Mesothelial cell of epicardium (in vitro differentiated cells): ENCODE results near the gene CEACAM3. TPM values are rescaled to one million over a fixed set of nuclear protein-coding genes. Genes with fewer than 3 reads are reported as not detected.

ENCODE experiments used
- DNase-seq, 2 experiments: peaks; one replicate each; pipeline ENCODE4 v3.0.0; 2021; ENCODE audit warnings: low spot score in 2 of 2; ENCODE audit not compliant: unreplicated experiment in 2 of 2
- H3K27ac Mint-ChIP-seq: 2 replicates; pipeline ENCODE4 v1.8.0; 2021; ENCODE audit warnings: mixed read lengths
- H3K27me3 Mint-ChIP-seq: 2 replicates; pipeline ENCODE4 v1.8.0; 2021; ENCODE audit warnings: low read depth, mixed read lengths
- H3K36me3 Mint-ChIP-seq: 2 replicates; pipeline ENCODE4 v1.8.0; 2021; ENCODE audit warnings: mixed read lengths
- H3K4me1 Mint-ChIP-seq: 2 replicates; pipeline ENCODE4 v1.8.0; 2021; ENCODE audit warnings: mixed read lengths
- H3K4me3 Mint-ChIP-seq: 2 replicates; pipeline ENCODE4 v1.8.0; 2021; ENCODE audit warnings: mild to moderate bottlenecking, moderate library complexity, mixed read lengths
- H3K9me3 Mint-ChIP-seq: 2 replicates; pipeline ENCODE4 v1.8.0; 2021; ENCODE audit warnings: mixed read lengths
- total RNA-seq: library from RNA; stranded (reverse); gene quantifications from 3 replicates; pipeline ENCODE4 v1.2.1, GENCODE V29; 2021
- TF ChIP-seq, protein P1 (sequence below): fragments of 200-600 bp; sonication (generic); IDR thresholded peaks from one replicate; pipeline ENCODE4 v1.5.0; 2021; ENCODE audit warnings: antibody characterized with exemption; ENCODE audit not compliant: unreplicated experiment

Gene CEACAM3
- total RNA-seq, 1 donor from 2014 or later = not detected

DNA sequence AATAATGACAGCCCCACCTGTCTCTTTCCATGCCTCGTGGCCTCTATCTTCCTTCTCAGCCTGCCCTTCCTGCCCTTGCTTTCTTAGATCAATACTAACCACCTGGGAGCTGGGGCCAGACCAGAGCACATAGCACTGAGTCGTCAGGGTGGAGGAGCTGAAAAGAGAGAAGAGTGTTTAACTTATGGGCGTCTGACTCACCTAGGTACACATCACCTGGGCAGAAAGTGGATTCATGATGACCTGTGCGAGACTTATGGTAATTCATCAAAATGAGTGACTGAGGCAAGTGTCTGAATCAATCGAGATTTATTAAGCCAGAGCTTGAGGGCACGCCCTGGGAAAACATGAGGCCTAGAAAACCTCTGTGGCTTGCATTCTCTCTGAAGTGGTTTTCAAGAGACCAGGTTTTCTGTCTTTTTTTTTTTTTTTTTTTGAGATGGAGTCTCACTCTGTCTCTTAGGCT lies 21.8 kb upstream of the CEACAM3 start:
- TF ChIP-seq, protein P1, sequence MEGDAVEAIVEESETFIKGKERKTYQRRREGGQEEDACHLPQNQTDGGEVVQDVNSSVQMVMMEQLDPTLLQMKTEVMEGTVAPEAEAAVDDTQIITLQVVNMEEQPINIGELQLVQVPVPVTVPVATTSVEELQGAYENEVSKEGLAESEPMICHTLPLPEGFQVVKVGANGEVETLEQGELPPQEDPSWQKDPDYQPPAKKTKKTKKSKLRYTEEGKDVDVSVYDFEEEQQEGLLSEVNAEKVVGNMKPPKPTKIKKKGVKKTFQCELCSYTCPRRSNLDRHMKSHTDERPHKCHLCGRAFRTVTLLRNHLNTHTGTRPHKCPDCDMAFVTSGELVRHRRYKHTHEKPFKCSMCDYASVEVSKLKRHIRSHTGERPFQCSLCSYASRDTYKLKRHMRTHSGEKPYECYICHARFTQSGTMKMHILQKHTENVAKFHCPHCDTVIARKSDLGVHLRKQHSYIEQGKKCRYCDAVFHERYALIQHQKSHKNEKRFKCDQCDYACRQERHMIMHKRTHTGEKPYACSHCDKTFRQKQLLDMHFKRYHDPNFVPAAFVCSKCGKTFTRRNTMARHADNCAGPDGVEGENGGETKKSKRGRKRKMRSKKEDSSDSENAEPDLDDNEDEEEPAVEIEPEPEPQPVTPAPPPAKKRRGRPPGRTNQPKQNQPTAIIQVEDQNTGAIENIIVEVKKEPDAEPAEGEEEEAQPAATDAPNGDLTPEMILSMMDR = no peak
- Mint-ChIP-seq H3K4me1 (no peaks in the 10 kb centered on the region), H3K4me3 (no peak overlapping the region), H3K27ac (no peak overlapping the region), H3K27me3 (no peaks in the 10 kb centered on the region), H3K9me3 (peaks cover 68% of the 10 kb centered on the region), H3K36me3 (no peaks in the 10 kb centered on the region)
- no peak for DNase-seq

DNA sequence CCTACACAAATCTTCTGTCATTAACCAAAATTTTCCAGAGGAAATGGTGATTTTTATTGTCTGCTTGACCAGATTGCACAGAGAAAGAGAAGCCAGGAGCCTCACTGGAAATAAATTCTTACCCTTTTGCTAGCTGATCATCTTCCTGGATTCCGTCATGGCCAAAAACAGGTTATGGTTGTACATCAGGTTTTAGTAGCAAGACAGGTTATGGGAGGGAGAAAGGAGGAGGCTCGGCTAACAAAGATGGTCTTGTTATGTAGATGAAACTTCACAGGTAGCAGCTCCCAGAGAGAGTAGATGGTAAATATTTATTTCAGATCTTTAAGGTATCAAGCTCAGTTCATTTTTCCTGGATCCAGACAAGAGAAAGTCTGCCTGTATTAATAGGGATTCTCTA lies 19.7 kb upstream of the CEACAM3 start:
- no peak for DNase-seq
- no peaks in the 10 kb centered on the region for H3K27me3 Mint-ChIP-seq
- no peak overlapping the region for H3K27ac Mint-ChIP-seq
- H3K4me3 Mint-ChIP-seq = no peak overlapping the region
- no peaks in the 10 kb centered on the region for H3K36me3 Mint-ChIP-seq
- no peaks in the 10 kb centered on the region for H3K4me1 Mint-ChIP-seq
- TF ChIP-seq, protein P1 = no peak
- peaks cover 71% of the 10 kb centered on the region for H3K9me3 Mint-ChIP-seq

DNA sequence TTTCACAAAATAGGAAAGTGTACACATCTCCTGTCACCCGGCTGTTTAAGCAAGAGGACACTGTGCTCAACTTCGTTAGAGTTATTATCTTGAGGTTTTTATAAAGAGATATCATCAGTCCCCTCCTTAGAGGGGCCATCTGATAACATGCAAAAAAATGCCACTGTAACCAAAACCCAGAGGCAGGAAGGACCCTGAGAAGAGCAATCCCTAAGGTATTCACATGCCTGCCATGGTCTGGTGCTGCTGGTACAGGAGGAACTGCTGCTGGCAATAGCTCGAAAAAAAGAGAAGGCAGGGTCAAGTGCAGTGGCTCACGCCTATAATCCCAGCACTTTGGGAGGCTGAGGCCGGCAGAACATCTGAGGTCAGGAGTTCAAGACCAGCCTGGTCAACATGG lies 12.8 kb upstream of the CEACAM3 start:
- Mint-ChIP-seq H3K27me3 (peaks cover 20% of the 10 kb centered on the region), H3K4me3 (no peak overlapping the region), H3K4me1 (no peaks in the 10 kb centered on the region), H3K9me3 (peaks cover 25% of the 10 kb centered on the region), H3K27ac (no peak overlapping the region), H3K36me3 (no peaks in the 10 kb centered on the region)
- TF ChIP-seq, protein P1 = no peak
- no peak for DNase-seq

DNA sequence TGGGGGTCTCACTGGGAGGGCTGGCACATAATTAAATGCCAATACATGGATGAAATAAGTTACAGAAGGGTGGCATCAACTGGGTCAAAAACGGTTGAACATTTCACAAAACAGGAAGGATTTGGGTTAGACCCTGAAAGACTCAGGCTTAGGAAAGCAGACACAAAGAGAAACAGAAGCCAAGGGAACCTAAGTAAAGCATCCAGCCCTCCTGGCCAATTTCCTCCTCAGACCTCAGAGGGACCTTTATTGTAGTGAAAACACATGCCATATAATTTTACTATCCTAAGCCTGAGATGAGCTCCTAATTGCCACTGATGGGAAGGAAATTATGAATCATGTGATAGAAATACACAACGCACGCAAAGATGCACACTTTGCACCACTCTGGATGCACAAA lies 12.1 kb upstream of the CEACAM3 start:
- no peak overlapping the region for H3K4me3 Mint-ChIP-seq
- H3K4me1 Mint-ChIP-seq = no peaks in the 10 kb centered on the region
- TF ChIP-seq, protein P1 = no peak
- peaks cover 23% of the 10 kb centered on the region for H3K9me3 Mint-ChIP-seq
- no peak overlapping the region for H3K27ac Mint-ChIP-seq
- H3K27me3 Mint-ChIP-seq = peaks cover 20% of the 10 kb centered on the region
- no peak for DNase-seq
- H3K36me3 Mint-ChIP-seq = no peaks in the 10 kb centered on the region

DNA sequence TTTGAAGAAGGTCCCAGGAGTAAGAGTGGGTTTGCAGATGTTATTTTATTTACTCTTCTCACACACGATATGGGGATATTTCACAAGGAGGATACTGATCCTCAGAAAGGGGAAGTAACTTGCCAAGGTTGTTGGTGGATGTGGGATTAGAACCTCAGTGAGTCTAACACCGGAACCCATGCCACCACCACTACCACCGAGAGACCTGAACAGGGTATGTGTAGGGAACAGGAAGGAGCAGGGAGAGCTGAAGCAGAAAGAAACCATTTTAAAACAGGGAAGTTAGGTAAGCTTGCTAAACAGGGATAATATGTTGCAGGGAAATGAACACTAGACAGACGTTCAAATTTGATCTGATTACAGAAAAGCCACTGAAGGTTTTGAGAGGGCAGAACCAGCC lies 11.6 kb upstream of the CEACAM3 start:
- Mint-ChIP-seq H3K27ac (no peak overlapping the region), H3K4me1 (no peaks in the 10 kb centered on the region), H3K36me3 (no peaks in the 10 kb centered on the region), H3K27me3 (peaks cover 20% of the 10 kb centered on the region), H3K4me3 (no peak overlapping the region), H3K9me3 (peaks cover 19% of the 10 kb centered on the region)
- no peak for DNase-seq
- TF ChIP-seq, protein P1 = no peak

DNA sequence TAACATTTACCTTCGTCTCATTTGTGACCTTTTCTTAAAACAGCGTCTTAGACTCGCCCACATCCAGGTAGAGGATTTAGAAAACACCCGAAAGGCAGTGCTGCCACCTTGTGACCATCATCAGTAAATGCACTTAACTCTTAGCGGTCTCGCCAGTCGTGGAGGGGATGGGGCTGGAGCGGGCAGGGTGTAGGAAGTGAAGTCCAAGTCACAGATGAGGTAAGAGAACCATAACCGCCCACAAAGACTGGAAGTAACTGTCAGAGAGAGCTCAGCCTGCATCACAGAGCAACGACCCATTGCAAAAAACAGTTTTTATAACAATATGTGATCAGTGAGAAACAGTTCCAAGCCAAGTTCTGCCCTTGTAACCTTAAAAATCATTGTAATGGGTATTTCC lies 10.7 kb upstream of the CEACAM3 start:
- peak in 1 of 2 experiments; percentile 53 for DNase-seq
- H3K9me3 Mint-ChIP-seq = peaks cover 10% of the 10 kb centered on the region
- peaks cover 20% of the 10 kb centered on the region for H3K27me3 Mint-ChIP-seq

More for the DNA sequence above, 10.7 kb upstream of the CEACAM3 start:
- no peaks in the 10 kb centered on the region for H3K4me1 Mint-ChIP-seq
- no peak overlapping the region for H3K4me3 Mint-ChIP-seq
- no peaks in the 10 kb centered on the region for H3K36me3 Mint-ChIP-seq
- TF ChIP-seq, protein P1 = peak; percentile 74
- no peak overlapping the region for H3K27ac Mint-ChIP-seq
